HG02885 (cell line): ENCODE measurements around the gene GHRL.
A peak's percentile ranks its signal among the peaks of the same experiment; 100 is the strongest.

Experiments
- ATAC-seq: cut with Tn5 transposase; IDR thresholded peaks from one replicate; pipeline ENCODE4 v1.9.1; 2021; ENCODE audit warnings: mild to moderate bottlenecking; ENCODE audit not compliant: unreplicated experiment, poor library complexity

GHRL gene, protein sequence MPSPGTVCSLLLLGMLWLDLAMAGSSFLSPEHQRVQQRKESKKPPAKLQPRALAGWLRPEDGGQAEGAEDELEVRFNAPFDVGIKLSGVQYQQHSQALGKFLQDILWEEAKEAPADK

GRCh38 chr3:10292505-10293419 lies at the start of gene GHRL:
Gene GHRL, minus strand, starts transcription at chr3:10292947. Its CDS starts 2,767 bp downstream, at chr3:10290180.
- ATAC-seq: peak; percentile 77

DNA sequence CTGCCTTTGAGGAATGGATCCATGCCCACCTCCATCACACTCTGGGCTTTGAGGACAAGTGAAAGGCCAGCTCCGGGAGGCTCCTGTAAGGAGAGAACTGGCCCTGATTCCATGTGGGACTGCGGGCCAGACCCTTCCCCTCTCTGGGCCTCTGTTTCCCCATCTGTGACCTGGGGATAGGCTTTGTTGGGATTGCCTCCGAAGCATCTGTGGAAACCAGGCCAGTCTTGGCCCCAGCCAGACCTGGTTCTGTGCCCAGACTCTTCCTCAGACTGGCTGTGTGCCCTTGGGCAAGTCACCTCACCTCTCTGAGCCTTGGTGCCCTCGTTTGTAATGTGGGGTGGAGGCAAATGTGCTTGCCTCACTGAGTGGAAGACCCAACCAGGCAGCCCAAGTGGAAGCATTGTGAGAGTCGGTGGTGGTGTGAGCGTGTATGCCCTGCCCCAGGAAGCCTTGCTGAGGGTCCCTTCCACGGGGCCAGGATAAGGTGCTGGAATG lies 49.2 kb upstream of the GHRL start:
- no peak for ATAC-seq

- no peak for ATAC-seq
These were observed 47.7 kb upstream of the GHRL start for GRCh38 chr3:10340476-10340875.

DNA sequence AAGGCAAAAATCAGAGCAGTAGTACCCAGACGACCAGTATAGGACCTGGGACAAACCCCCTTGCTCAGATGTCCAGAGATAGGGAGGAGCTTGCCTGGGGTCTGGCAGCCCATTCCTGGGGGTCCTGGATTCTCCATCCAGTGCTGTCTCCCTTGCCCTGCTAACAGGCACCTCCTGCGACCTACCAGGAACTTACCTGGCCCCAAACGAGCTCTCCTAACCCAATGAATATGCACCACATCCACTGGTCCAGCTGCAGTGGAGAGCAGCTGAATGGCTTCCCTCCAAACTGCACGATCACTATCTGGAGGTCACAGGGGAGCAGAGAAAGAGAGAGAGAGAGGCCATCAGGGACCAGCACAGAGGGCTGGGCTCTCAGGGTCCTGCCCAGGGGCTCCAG lies 47.3 kb upstream of the GHRL start:
- no peak for ATAC-seq

- no peak for ATAC-seq
These were observed 46.7 kb upstream of the GHRL start for GRCh38 chr3:10339376-10339955.

GRCh38 chr3:10338591-10339353 lies 46.0 kb upstream of the GHRL start:
- no peak for ATAC-seq

DNA sequence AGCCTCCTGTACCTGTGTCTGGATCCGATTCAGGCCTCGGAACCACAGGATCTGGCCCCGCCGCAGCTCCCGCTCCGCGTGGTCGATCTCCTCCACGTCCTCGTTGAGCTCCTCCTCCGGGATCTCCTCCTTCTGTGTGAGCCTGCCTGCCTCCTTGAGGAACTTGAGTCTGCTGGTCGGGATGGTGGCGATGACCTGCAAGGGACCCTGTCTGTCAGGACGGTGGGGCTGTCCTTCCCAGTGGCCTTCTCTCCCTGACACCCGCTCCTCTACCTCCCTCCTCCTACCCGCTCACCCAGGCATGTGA lies 45.4 kb upstream of the GHRL start:
- ATAC-seq: no peak

DNA sequence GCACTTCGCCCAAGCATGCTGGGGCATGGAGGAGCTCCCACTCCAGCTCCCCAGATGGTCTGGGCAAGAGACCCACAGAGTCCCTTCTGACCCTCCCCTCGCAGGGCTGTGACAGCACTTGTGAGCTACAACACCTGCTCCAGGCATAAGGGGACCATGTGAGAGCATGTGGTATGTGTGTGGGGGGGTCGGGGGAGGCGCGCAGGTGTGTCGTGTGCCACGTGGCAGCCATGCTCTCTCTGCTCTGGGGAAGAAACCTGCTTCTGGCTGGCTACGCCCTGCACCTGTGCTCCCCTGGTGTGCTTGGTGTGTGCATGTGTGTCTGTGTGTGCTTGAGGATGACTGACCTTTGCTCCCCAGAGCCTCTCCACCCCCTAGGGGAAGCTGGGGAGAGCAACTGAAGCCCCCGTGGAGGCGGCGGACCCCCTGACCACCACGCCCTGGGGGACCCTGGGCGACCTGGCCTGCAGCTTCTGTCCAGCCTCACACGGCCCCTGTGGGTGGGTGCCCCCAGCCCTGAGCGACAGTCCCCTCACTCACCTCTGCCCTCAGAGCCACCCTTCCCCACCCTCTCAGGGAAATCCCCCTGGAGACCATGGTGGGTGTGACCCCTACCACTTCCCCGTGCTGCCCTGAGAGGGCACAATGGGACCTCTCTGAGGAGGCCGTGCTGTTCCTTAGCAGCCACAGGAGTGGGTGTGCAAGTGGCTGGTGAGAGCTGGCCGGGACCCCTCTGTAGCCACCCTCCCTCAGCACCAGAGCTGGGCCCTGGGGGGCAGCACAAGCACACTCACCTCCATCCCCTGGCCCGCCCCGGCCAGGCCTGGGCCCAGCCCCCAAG lies 44.8 kb upstream of the GHRL start:
- ATAC-seq: no peak

DNA sequence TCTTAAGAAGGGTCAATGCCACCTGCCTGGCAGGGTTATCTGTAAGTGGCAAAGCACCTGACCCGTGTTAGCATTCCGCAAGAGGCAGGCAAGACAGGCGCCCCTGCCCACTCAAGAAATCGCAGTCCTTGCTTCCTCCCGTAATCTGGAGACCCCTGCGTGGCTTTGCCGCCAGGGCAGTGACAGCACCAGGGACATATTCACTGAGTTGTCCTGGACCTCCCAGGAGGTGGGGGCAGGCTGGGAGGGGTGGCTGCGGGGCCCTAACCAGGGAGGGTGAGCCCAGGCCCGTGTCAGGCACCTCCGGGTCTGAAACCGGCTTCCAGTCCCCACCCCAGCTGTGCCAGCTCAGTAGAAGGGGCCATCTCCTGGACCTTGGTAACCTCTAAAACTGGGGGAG lies 44.0 kb upstream of the GHRL start:
- no peak for ATAC-seq

DNA sequence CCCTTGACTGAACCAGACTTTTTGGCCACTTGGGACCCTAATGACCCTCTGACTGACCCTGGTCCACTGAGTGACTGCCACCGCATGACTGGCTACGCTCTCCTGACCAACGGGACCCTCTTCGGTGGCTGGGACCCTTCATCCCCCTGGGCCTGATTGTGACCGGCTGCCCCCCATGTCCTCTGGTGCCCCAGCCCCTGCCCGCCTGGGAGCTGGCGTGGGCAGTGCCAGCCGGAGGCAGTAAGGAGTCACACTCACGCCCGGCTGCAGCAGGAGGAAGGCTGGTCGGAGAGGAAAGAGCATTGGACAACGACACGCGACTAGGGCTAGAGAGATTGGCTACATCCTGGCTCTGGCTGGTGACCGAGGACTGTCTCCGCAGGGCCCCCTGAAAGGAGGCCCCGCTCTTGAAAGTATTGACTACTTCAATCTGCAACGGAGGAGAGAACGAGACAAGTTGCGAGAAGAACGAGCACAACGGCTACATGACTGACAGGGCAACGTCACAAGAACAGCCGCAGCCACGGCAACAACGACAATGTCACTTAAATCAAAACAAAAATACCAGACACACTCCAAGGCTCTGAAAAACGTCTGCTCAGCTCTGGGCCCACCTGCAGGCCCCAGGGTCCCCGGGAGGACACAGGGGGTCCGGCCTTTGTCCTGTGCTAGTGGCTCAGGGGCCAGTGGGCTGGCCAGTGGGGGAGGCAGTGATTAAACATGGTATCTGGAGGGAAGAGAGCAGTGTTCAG lies 43.3 kb upstream of the GHRL start:
- no peak for ATAC-seq

DNA sequence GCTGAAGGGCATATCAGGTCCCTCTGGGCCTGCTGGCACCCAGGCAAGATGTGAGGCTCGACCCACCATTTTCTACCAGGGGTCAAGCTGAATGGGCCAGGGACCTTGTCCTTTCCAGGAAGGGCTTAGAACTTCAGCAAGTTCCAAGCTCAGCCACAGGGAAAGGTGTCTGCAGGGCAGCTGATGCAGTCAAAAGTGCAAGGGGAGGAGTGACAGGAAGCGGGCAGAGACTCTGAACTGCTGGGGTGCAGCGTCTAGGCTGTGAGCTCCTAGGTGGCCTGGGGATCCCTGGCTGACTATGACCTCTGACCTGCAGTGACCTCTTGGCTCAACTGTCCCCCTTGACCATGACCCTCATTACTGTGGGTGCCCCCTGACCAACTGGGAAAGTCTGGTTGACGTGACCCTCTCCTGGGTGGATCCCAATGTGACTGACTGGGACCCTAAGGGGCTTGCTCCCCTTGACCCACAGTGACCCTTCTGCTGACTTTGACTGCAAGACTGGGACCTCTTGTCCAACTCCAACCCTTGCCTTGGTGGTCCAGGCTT lies 42.5 kb upstream of the GHRL start:
- ATAC-seq: no peak

- no peak for ATAC-seq
These were observed 41.7 kb upstream of the GHRL start for GRCh38 chr3:10334459-10334858.

DNA sequence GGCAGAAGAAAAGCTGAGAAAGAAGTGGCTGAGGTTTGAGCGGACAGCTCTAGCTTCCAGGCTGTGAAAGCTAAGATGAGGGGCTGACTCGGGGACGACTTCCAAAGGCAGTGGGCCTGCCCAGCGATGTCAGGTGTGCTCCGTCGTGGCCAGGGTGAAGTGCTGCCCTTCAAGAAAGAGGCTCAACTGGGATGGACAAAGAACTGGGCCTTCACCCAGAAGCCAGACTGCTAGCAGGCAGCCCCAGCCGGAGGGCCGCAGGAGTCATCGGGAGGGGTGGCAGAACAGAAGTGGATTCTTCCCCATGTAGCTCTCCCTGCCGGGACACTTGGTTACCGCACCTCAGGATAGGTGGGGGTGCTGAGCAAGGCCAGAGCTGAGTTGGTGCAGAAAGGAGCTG lies 41.3 kb upstream of the GHRL start:
- no peak for ATAC-seq

GRCh38 chr3:10333349-10333650 lies 40.6 kb upstream of the GHRL start:
- ATAC-seq: no peak

DNA sequence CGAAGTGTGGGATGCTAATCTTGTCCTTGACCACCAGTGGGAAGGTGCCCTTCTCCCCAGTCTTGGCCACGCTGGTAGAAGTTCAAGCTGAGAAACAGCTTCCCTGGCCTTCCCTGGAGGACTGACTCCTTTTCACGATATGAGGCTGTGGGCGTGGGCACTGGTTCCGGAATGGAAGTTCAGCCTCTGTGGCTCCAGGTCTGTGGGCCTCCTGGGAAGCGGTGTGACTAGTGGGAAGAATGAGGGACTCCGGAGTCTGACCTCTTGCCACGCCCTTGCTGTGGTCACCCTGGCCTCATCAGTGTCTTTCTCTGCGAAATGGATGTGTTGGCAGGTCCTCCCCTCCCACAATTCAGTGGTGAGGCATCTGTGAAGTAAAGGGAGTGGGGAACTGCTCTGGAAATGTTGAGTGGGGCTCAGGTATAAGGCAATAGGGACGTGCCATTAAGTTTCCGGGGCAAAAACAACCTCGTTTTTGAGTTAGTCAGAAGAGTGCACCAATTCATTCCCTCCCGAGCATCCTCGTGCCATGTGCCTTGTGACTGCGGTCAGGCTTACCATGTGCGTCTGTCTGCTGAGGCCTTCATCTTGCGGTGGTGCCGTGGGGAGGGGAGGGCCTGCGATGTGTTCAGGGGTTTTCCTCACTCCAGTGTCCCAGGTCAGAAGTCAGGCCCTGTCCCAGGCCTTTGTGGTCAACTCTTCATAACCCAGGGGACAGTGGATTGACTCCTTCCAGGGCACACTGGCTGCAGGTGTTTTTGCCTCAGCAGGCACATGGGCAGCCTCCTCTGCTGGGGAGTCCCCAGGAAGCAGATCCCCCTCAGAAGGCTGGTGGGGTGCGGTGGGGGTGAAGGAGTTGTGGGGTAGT lies 40.0 kb upstream of the GHRL start:
- no peak for ATAC-seq

GRCh38 chr3:10331320-10331719 lies 38.6 kb upstream of the GHRL start:
- ATAC-seq: no peak

- no peak for ATAC-seq
These were observed 37.6 kb upstream of the GHRL start for GRCh38 chr3:10330319-10330718.

GRCh38 chr3:10329495-10330015 lies 36.8 kb upstream of the GHRL start:
- ATAC-seq: no peak
